Liver (tissue), 9 donors: ENCODE results near the gene UBL4A. TPM values are rescaled to one million over a fixed set of nuclear protein-coding genes. Genes with fewer than 3 reads are reported as not detected.

Experiments used
- DNase-seq: peaks from one replicate; pipeline ENCODE4 v3.0.0-alpha.2; 2017; ENCODE audit warnings: low spot score
- H3K27ac ChIP-seq, 2 donors: one replicate each; pipeline ENCODE4 v1.7.0; 2013; ENCODE audit warnings: inconsistent platforms in 2 of 2, low read length in 2 of 2, control low read depth in 1 of 2, low read depth in 1 of 2, mild to moderate bottlenecking in 1 of 2
- H3K27me3 ChIP-seq, 4 donors: one replicate each; pipeline versions ENCODE4 v1.6.1 to v1.7.0; 2013; ENCODE audit warnings: low read length in 3 of 4, inconsistent platforms in 1 of 4, mild to moderate bottlenecking in 1 of 4, moderate library complexity in 1 of 4; ENCODE audit not compliant: control insufficient read depth in 4 of 4, insufficient read depth in 4 of 4
- H3K36me3 ChIP-seq, 4 donors: one replicate each; pipeline versions ENCODE4 v1.6.1 to v1.7.0; 2013; ENCODE audit warnings: low read length in 3 of 4, mild to moderate bottlenecking in 3 of 4, low read depth in 1 of 4, moderate library complexity in 1 of 4; ENCODE audit not compliant: control insufficient read depth in 4 of 4, insufficient read depth in 3 of 4
- H3K4me1 ChIP-seq, 4 donors: one replicate each; pipeline versions ENCODE4 v1.6.1 to v1.7.0; 2013; ENCODE audit warnings: low read length in 3 of 4, mild to moderate bottlenecking in 3 of 4, moderate library complexity in 1 of 4; ENCODE audit not compliant: control insufficient read depth in 4 of 4, insufficient read depth in 4 of 4
- H3K4me3 ChIP-seq, 3 donors: one replicate each; pipeline versions ENCODE4 v1.6.1 to v1.7.0; 2013; ENCODE audit warnings: low read length in 3 of 3, control low read depth in 1 of 3, low read depth in 1 of 3, mild to moderate bottlenecking in 1 of 3
- H3K9ac ChIP-seq, 2 donors: one replicate each; pipeline ENCODE4 v1.7.0; 2013; ENCODE audit warnings: low read length in 2 of 2, mild to moderate bottlenecking in 2 of 2, moderate library complexity in 2 of 2, control low read depth in 1 of 2, low read depth in 1 of 2
- H3K9me3 ChIP-seq, 4 donors: one replicate each; pipeline versions ENCODE4 v1.6.1 to v1.7.0; 2013; ENCODE audit warnings: low read length in 3 of 4; ENCODE audit not compliant: control insufficient read depth in 4 of 4
- GABPA ChIP-seq, 2 donors: IDR thresholded peaks in 1 of 2; conservative IDR thresholded peaks in 1 of 2; 2 replicates each; pipeline ENCODE4 v1.6.1; 2016; ENCODE audit warnings: antibody characterized with exemption in 2 of 2, mild to moderate bottlenecking in 1 of 2, moderate library complexity in 1 of 2
- HNF4A ChIP-seq, 2 donors: conservative IDR thresholded peaks; 2 replicates each; pipeline ENCODE4 v1.6.1; 2016; ENCODE audit warnings: antibody characterized with exemption in 2 of 2, mild to moderate bottlenecking in 2 of 2
- JUND ChIP-seq, 2 donors: IDR thresholded peaks; 2 replicates each; pipeline ENCODE4 v1.6.1; 2016; ENCODE audit warnings: antibody characterized with exemption in 2 of 2
- NR2F2 ChIP-seq: IDR thresholded peaks from 2 replicates; pipeline ENCODE4 v1.6.1; 2016; ENCODE audit warnings: antibody characterized with exemption
- RXRA ChIP-seq, 2 donors: IDR thresholded peaks; 2 replicates each; pipeline ENCODE4 v1.6.1; 2017 to 2018; ENCODE audit warnings: antibody characterized with exemption in 2 of 2, mild to moderate bottlenecking in 1 of 2
- SP1 ChIP-seq: IDR thresholded peaks from 2 replicates; pipeline ENCODE4 v1.6.1; 2018; ENCODE audit warnings: antibody characterized with exemption, mild to moderate bottlenecking
- TAF1 ChIP-seq: conservative IDR thresholded peaks from 2 replicates; pipeline ENCODE4 v1.6.1; 2016; ENCODE audit warnings: antibody characterized with exemption, mild to moderate bottlenecking
- YY1 ChIP-seq: IDR thresholded peaks from 2 replicates; pipeline ENCODE4 v1.6.1; 2016; ENCODE audit warnings: antibody characterized with exemption, mild to moderate bottlenecking
- WGBS: extraction: QIAGEN DNeasy Blood & Tissue Kit; methylation state at CpG from one replicate; pipeline ENCODE4 v1.1.7; 2013; 5-methylcytosine and 5-hydroxymethylcytosine counted together
- polyA plus RNA-seq, 2 donors: library from polyadenylated mRNA; stranded (reverse) in 1 of 2; unstranded in 1 of 2; fragments of 200-250 nt in 1 of 2; fragments of >200 nt in 1 of 2; fragmentation: Nextera tagmentation in 1 of 2; extraction: Ambion mirVana in 1 of 2; gene quantifications; one replicate each; pipeline versions ENCODE4 v1.2.1 to v1.2.3, GENCODE V29; 2013 to 2015
- total RNA-seq, 2 donors: library from RNA; depleted of rRNA; stranded (reverse); fragments of >200 nt; gene quantifications; one replicate each; pipeline ENCODE4 v1.2.3, GENCODE V29; 2014
- TF ChIP-seq, protein P1 (sequence below): IDR thresholded peaks from 2 replicates; pipeline ENCODE4 v1.6.1; 2016; ENCODE audit warnings: antibody characterized with exemption, mild to moderate bottlenecking
- TF ChIP-seq, protein P2 (sequence below): IDR thresholded peaks from 2 replicates; pipeline ENCODE4 v1.6.1; 2016; ENCODE audit warnings: antibody characterized with exemption
- donor health status: healthy.
- donor health status: healthy.
- donor health status: healthy.
- donor health status: healthy.
- donor health status: healthy.

UBL4A gene
- total and polyA plus RNA-seq, 4 donors: 13.9 to 22.2 (median 20.8) TPM

GRCh38 chrX:154515966-154516655 is 29.7 kb upstream of the UBL4A start, which contains the start of gene FAM3A:
Gene FAM3A (minus strand): TSS chrX:154516232. CDS start chrX:154515772, 460 bp downstream.
- Histone ChIP-seq H3K4me3 (peak within 1 kb of the TSS; percentile 67 to 75 (median 71)), H3K9ac (peak within 1 kb of the TSS; percentile 79 to 86), H3K4me1 (peaks cover 4 to 32% (median 15%) of the 10 kb centered on the region in 4 donors), H3K36me3 (peaks cover 0 to 2% (median 0%) of the 10 kb centered on the region in 4 donors), H3K27ac (peak within 1 kb of the TSS; percentile 91 to 94), H3K9me3 (no peaks in the 10 kb centered on the region), H3K27me3 (no peaks in the 10 kb centered on the region)
- WGBS: 0% methylated on average over 58 of the region's 59 CpGs
- peak; percentile 94 for DNase-seq
- TF ChIP-seq SP1: peak; percentile 56
- peak; percentile 36 for TF ChIP-seq TAF1
- peak; percentile 63 for TF ChIP-seq YY1
- no peak for TF ChIP-seq RXRA (IDR thresholded peaks at IDR 0.05)
- peak in 1 of 2 donors; percentile 77 for TF ChIP-seq GABPA (IDR thresholded peaks at IDR 0.05 in 1 of 2, conservative IDR thresholded peaks at IDR 0.05 in 1 of 2)
- TF ChIP-seq, protein P1, sequence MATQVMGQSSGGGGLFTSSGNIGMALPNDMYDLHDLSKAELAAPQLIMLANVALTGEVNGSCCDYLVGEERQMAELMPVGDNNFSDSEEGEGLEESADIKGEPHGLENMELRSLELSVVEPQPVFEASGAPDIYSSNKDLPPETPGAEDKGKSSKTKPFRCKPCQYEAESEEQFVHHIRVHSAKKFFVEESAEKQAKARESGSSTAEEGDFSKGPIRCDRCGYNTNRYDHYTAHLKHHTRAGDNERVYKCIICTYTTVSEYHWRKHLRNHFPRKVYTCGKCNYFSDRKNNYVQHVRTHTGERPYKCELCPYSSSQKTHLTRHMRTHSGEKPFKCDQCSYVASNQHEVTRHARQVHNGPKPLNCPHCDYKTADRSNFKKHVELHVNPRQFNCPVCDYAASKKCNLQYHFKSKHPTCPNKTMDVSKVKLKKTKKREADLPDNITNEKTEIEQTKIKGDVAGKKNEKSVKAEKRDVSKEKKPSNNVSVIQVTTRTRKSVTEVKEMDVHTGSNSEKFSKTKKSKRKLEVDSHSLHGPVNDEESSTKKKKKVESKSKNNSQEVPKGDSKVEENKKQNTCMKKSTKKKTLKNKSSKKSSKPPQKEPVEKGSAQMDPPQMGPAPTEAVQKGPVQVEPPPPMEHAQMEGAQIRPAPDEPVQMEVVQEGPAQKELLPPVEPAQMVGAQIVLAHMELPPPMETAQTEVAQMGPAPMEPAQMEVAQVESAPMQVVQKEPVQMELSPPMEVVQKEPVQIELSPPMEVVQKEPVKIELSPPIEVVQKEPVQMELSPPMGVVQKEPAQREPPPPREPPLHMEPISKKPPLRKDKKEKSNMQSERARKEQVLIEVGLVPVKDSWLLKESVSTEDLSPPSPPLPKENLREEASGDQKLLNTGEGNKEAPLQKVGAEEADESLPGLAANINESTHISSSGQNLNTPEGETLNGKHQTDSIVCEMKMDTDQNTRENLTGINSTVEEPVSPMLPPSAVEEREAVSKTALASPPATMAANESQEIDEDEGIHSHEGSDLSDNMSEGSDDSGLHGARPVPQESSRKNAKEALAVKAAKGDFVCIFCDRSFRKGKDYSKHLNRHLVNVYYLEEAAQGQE: peak; percentile 51

DNA sequence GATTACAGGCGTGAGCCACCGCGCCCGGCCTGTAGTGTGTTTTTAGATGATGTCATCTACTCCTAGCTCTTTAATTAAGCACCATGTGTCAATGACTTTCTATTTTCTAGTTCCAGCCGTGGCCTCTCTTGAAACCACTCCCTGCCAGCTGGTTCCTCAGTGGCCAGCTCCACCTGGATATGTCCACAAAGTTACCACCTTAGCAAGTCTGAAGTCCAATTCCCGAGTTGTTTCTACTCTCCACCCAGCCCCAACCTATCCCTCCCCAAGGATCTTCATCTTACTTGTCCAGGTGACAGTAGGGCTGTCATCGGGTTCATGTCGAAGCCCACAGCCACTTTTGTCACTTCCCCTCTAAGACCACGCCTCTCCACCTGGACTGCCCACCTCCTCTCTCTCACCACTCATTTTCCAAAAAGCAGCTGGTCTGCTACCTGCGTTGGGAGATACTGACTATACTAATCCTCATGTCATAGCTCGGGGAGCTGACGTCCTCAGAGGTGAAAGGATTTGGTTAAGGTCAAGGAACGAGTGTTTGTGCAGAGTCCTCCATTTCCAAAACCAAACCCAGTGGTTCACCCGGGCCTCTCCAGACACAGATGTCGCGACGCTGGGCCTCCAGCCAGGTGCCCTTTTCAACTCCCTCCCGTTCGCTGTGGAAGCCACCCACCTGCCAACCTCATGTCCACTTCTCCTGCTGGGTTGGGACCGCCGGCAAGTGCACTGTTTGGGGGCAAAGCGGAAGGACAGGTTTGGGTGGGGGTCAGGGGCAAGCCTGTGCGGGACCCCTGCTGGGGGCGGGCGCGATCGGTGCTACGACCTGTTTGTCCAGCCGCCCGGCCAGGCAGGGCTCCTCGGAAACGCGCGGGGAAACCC is 28.9 kb upstream of the UBL4A start:
- Histone ChIP-seq H3K9ac (peak overlapping the region; percentile 47 to 86), H3K27me3 (no peaks in the 10 kb centered on the region), H3K9me3 (no peaks in the 10 kb centered on the region), H3K4me3 (peak overlapping the region; percentile 67 to 75 (median 71)), H3K4me1 (peaks cover 4 to 32% (median 15%) of the 10 kb centered on the region in 4 donors), H3K36me3 (peaks cover 0 to 2% (median 0%) of the 10 kb centered on the region in 4 donors), H3K27ac (peak overlapping the region; percentile 91 to 94)
- DNase-seq: no peak
- WGBS: 15% methylated on average over 34 of the region's 34 CpGs
- peak in 1 of 2 donors; percentile 33 for TF ChIP-seq HNF4A (conservative IDR thresholded peaks at IDR 0.05)
- no peak for TF ChIP-seq GABPA (IDR thresholded peaks at IDR 0.05 in 1 of 2, conservative IDR thresholded peaks at IDR 0.05 in 1 of 2)
- TF ChIP-seq NR2F2: peak; percentile 30

DNA sequence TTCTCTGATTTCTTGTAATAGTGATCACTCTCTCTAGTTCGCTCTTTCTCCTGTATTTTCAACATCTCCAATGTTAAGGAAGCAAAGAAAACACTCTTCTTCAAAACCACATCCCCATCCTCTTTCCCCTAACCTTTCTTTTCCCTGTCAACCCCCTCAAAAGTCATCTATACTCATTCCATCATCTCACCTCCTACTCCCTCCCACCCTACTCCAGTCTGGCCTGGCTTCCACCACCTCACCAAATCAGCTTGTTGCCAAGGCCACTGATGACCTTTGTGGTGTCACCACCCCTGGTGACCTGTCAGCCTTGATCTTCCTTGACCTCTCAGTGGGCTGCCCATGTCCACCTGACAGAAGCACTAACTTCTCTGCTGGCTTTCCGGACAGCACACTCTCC is 27.3 kb upstream of the UBL4A start:
- no peaks in the 10 kb centered on the region for H3K27me3 ChIP-seq
- no peak for DNase-seq
- peaks cover 0 to 3% (median 0%) of the 10 kb centered on the region in 4 donors for H3K9me3 ChIP-seq
- H3K9ac ChIP-seq: no peak overlapping the region
- H3K27ac ChIP-seq: no peak overlapping the region
- peaks cover 4 to 32% (median 15%) of the 10 kb centered on the region in 4 donors for H3K4me1 ChIP-seq
- 76% methylated on average over 2 of the region's 2 CpGs for WGBS
- H3K36me3 ChIP-seq: peaks cover 0 to 7% (median 2%) of the 10 kb centered on the region in 4 donors
- H3K4me3 ChIP-seq: no peak overlapping the region
- TF ChIP-seq JUND (IDR thresholded peaks at IDR 0.05) (no peak), RXRA (IDR thresholded peaks at IDR 0.05) (peak in 1 of 2 donors; percentile 38), NR2F2 (peak; percentile 75)
- TF ChIP-seq, protein P2, sequence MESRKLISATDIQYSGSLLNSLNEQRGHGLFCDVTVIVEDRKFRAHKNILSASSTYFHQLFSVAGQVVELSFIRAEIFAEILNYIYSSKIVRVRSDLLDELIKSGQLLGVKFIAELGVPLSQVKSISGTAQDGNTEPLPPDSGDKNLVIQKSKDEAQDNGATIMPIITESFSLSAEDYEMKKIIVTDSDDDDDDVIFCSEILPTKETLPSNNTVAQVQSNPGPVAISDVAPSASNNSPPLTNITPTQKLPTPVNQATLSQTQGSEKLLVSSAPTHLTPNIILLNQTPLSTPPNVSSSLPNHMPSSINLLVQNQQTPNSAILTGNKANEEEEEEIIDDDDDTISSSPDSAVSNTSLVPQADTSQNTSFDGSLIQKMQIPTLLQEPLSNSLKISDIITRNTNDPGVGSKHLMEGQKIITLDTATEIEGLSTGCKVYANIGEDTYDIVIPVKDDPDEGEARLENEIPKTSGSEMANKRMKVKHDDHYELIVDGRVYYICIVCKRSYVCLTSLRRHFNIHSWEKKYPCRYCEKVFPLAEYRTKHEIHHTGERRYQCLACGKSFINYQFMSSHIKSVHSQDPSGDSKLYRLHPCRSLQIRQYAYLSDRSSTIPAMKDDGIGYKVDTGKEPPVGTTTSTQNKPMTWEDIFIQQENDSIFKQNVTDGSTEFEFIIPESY: no peak
